DND-41 (cell line): Measurements from ENCODE around the gene B4GALNT1.

ENCODE experiments used
- ATAC-seq: fragments of 200-7000 bp; cut with Tn5 transposase; 3 replicates; pipeline ENCODE4 v1.9.1; 2021; ENCODE audit warnings: low read depth; ENCODE audit not compliant: insufficient read depth
- DNase-seq: peaks from one replicate; pipeline ENCODE4 v3.0.0-alpha.2; 2020
- H2AFZ ChIP-seq: 2 replicates; pipeline ENCODE4 v1.6.0; 2012; ENCODE audit warnings: low read depth, low read length
- H3K27ac ChIP-seq: 2 replicates; pipeline ENCODE4 v1.5.1; 2012; ENCODE audit warnings: low read length, inconsistent platforms
- H3K27me3 ChIP-seq: fragments of 200-600 bp; sonication (generic); 2 replicates; pipeline ENCODE4 v1.6.0; 2012; ENCODE audit warnings: low read length, mild to moderate bottlenecking, inconsistent platforms; ENCODE audit not compliant: insufficient read depth, poor library complexity
- H3K36me3 ChIP-seq: 2 replicates; pipeline ENCODE4 v1.5.1; 2012; ENCODE audit warnings: low read length, inconsistent platforms; ENCODE audit not compliant: insufficient read depth
- H3K4me1 ChIP-seq: 2 replicates; pipeline ENCODE4 v1.5.1; 2012; ENCODE audit warnings: mild to moderate bottlenecking, low read length; ENCODE audit not compliant: insufficient read depth
- H3K4me2 ChIP-seq: 2 replicates; pipeline ENCODE4 v1.6.0; 2012; ENCODE audit warnings: mild to moderate bottlenecking, moderate library complexity, low read length, inconsistent platforms; ENCODE audit not compliant: insufficient read depth
- H3K4me3 ChIP-seq, 2 experiments: fragments of 200-600 bp in 1 of 2; shearing (Covaris generic) in 1 of 2; 2 replicates each; pipeline ENCODE4 v1.5.1; 2012 to 2016; ENCODE audit warnings: inconsistent platforms in 2 of 2, low read length in 2 of 2, mild to moderate bottlenecking in 2 of 2, low read depth in 1 of 2, moderate library complexity in 1 of 2
- H3K79me2 ChIP-seq: 2 replicates; pipeline ENCODE4 v1.6.0; 2012; ENCODE audit warnings: low read length, inconsistent platforms; ENCODE audit not compliant: insufficient read depth
- H3K9ac ChIP-seq: 2 replicates; pipeline ENCODE4 v1.6.0; 2012; ENCODE audit warnings: low read depth, mild to moderate bottlenecking, inconsistent platforms, low read length, moderate library complexity
- H3K9me3 ChIP-seq: 2 replicates; pipeline ENCODE4 v1.5.1; 2012; ENCODE audit warnings: low read length, moderate library complexity, mild to moderate bottlenecking, inconsistent platforms; ENCODE audit not compliant: insufficient read depth, severe bottlenecking
- H4K20me1 ChIP-seq: 2 replicates; pipeline ENCODE4 v1.6.0; 2012; ENCODE audit warnings: low read length; ENCODE audit not compliant: insufficient read depth
- CTCF ChIP-seq: IDR thresholded peaks from 2 replicates; pipeline ENCODE4 v1.5.1; 2012; ENCODE audit warnings: borderline replicate concordance, low read length, moderate library complexity, mild to moderate bottlenecking; ENCODE audit not compliant: poor library complexity, severe bottlenecking; ENCODE audit errors: extremely low read depth
- EZH2 ChIP-seq: IDR thresholded peaks from 3 replicates; pipeline ENCODE4 v1.6.1; 2012; ENCODE audit warnings: borderline replicate concordance, low read depth, mild to moderate bottlenecking, moderate library complexity, low read length, inconsistent platforms; ENCODE audit not compliant: severe bottlenecking

The B4GALNT1 gene

GRCh38 chr12:57606399-57606798 lies 26.6 kb downstream of the B4GALNT1 start:
- TF ChIP-seq EZH2, result no peak
- Histone ChIP-seq H3K79me2 (no peaks in the 10 kb centered on the region; the same call in 1 of the 2 replicates), H3K4me1 (peaks cover 21% of the 10 kb centered on the region), H3K4me3 (no peak overlapping the region), H3K27ac (no peak overlapping the region), H2AFZ (no peak overlapping the region), H3K9me3 (no peaks in the 10 kb centered on the region), H3K9ac (no peak overlapping the region), H4K20me1 (no peaks in the 10 kb centered on the region), H3K4me2 (no peak overlapping the region), H3K36me3 (peaks cover 13% of the 10 kb centered on the region; the same call in 1 of the 2 replicates), H3K27me3 (no peaks in the 10 kb centered on the region)
- ATAC-seq (no peak), DNase-seq (no peak)

DNA sequence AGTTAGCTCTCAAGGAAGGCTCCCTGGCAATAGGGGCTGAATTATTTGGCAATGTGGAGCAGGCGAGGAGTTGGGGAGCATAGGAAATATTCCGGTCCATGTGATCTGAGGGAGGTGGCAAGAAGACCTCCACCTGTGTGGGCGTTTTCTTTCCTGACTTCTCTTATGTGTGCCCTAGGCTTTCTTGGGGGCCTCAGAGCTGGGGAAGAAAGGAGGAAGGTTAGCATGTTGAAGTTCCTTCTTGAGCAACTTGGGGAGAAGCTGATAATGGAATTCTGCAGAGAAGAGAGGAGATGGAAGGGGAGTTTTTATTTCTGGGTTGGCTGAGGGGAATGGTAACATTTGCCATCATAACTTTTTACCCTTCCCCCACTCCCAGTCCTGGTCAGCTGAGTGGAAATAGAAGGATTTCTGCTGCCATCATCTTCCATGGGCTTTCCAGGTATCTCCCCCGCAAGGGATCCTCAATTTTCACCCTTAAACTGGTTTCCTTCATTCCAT lies 27.1 kb downstream of the B4GALNT1 start:
- peaks cover 21% of the 10 kb centered on the region for H3K4me1 ChIP-seq
- H3K4me2 ChIP-seq, result peak overlapping the region; percentile 58; the same call in 1 of the 2 replicates
- H3K27me3 ChIP-seq, result no peaks in the 10 kb centered on the region
- no peak overlapping the region for H3K4me3 ChIP-seq
- no peaks in the 10 kb centered on the region; the same call in 1 of the 2 replicates for H3K79me2 ChIP-seq
- no peak for TF ChIP-seq CTCF
- TF ChIP-seq EZH2, result no peak
- H2AFZ ChIP-seq, result no peak overlapping the region
- no peaks in the 10 kb centered on the region for H4K20me1 ChIP-seq
- H3K27ac ChIP-seq, result no peak overlapping the region
- H3K9me3 ChIP-seq, result no peaks in the 10 kb centered on the region
- DNase-seq (no peak), ATAC-seq (no peak)
- H3K9ac ChIP-seq, result no peak overlapping the region
- peaks cover 18% of the 10 kb centered on the region; the same call in 1 of the 2 replicates for H3K36me3 ChIP-seq

DNA sequence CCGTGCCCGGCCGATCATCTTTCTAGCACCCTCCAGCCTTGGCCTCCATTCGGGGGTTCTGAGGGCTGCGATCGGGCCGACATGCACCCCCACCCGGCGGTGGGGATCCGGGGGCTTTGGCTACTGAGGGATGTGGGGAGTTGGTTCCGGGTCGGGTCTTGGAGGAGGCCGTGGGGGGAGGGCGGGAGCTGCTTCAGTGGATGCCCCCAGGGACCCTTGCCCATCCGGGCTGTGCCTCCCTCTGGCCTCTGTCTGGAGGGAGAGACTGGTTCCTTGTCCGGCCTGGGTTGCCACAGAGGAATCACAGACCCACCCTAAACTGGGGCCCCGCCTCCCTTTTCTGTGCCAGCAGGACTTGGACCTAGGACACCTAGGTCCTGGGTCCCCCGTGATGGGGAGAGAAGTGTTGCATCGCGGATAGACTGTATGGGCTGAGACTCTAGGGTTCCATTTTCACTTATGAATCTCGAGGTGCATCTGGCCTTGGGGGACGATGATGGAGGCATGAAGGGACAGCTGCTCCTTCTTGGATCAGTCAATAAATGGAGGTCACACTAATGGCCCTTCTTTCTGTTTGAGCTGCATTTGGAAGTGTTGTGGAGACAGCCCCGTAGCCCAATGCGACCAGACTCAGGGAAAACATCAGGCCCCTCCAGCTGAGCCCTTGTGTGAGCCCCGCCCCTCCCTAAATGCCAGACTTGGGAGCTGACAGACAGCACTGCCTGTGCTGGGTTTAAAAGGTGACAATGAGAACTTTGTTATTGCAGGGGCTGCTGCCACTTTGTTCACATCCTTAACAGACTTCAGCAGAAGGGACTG lies 27.8 kb downstream of the B4GALNT1 start:
- Histone ChIP-seq H3K9ac (peak overlapping the region; percentile 57), H3K4me1 (peaks cover 21% of the 10 kb centered on the region), H2AFZ (peak overlapping the region; percentile 83), H3K9me3 (no peaks in the 10 kb centered on the region), H3K79me2 (no peaks in the 10 kb centered on the region; the same call in 1 of the 2 replicates), H3K36me3 (peaks cover 25% of the 10 kb centered on the region; the same call in 1 of the 2 replicates), H3K27me3 (no peaks in the 10 kb centered on the region), H4K20me1 (no peaks in the 10 kb centered on the region), H3K4me3 (peak overlapping the region; percentile 28 to 62; a peak in 3 of 4 replicates), H3K4me2 (peak overlapping the region; percentile 58), H3K27ac (peak overlapping the region; percentile 28; the same call in 1 of the 2 replicates)
- TF ChIP-seq CTCF (no peak), EZH2 (no peak)
- peak; percentile 15 for DNase-seq
- ATAC-seq, result peak; percentile 36

- peak within 1 kb of the TSS; percentile 92 for H2AFZ ChIP-seq
- H3K4me3 ChIP-seq, result peak within 1 kb of the TSS; percentile 28 to 62; a peak in 3 of 4 replicates
- H3K4me1 ChIP-seq, result peaks cover 21% of the 10 kb centered on the region
- peak within 1 kb of the TSS; percentile 70 for H3K27ac ChIP-seq
- ATAC-seq (peak; percentile 63), DNase-seq (peak; percentile 35)
- H3K9ac ChIP-seq, result peak within 1 kb of the TSS; percentile 57
- H3K79me2 ChIP-seq, result no peaks in the 10 kb centered on the region; the same call in 1 of the 2 replicates
- peaks cover 31% of the 10 kb centered on the region; the same call in 1 of the 2 replicates for H3K36me3 ChIP-seq
- H4K20me1 ChIP-seq, result no peaks in the 10 kb centered on the region
- peak within 1 kb of the TSS; percentile 58 for H3K4me2 ChIP-seq
- no peak for TF ChIP-seq EZH2
- TF ChIP-seq CTCF, result no peak
- H3K9me3 ChIP-seq, result no peaks in the 10 kb centered on the region
- no peaks in the 10 kb centered on the region for H3K27me3 ChIP-seq
Measured at GRCh38 chr12:57604454-57604991, 28.5 kb downstream of the B4GALNT1 start, which contains the start of gene DTX3. TSS of gene DTX3 (plus strand) at chr12:57604824. CDS start at chr12:57606518, 1,694 bp downstream.
